HepG2 (cell line): ENCODE results near the gene SLIT1. TPM values are rescaled to one million over a fixed set of nuclear protein-coding genes. Genes with fewer than 3 reads are reported as not detected.

ENCODE experiments used
- AKAP8 ChIP-seq: sonication (generic); formaldehyde crosslinking; IDR thresholded peaks from 2 replicates; pipeline ENCODE4 v1.5.1; 2020; ENCODE audit warnings: mild to moderate bottlenecking, missing genetic modification reagents
- ARNT2 ChIP-seq: sonication (generic); formaldehyde crosslinking; IDR thresholded peaks from 2 replicates; pipeline ENCODE4 v1.8.0; 2022; ENCODE audit warnings: mild to moderate bottlenecking, low read depth, missing genetic modification reagents, moderate library complexity
- CHD2 ChIP-seq: IDR thresholded peaks from 2 replicates; pipeline ENCODE4 v1.6.1; 2011; ENCODE audit warnings: low read depth, low read length, improper control_type of control experiment
- ESRRA ChIP-seq: sonication (generic); formaldehyde crosslinking; IDR thresholded peaks from 2 replicates; pipeline ENCODE4 v1.5.1; 2020; ENCODE audit warnings: mild to moderate bottlenecking, low read depth, missing genetic modification reagents
- FOXK2 ChIP-seq: fragments of 450-650 bp; IDR thresholded peaks from 2 replicates; pipeline ENCODE4 v1.6.1; 2016
- GABPA ChIP-seq, 2 experiments: IDR thresholded peaks; 2 replicates each; pipeline ENCODE4 v1.6.1; 2011 to 2016; ENCODE audit warnings: low read depth in 2 of 2, low read length in 1 of 2, missing biosample characterization in 1 of 2, missing genetic modification characterization in 1 of 2
- HIVEP1 ChIP-seq: sonication (generic); formaldehyde crosslinking; IDR thresholded peaks from 2 replicates; pipeline ENCODE4 v1.4.0; 2020; ENCODE audit warnings: mild to moderate bottlenecking, missing genetic modification reagents
- HNRNPLL ChIP-seq: fragments of 200-400 bp; formaldehyde crosslinking; IDR thresholded peaks from 2 replicates; pipeline ENCODE4 v1.6.1; 2017; ENCODE audit warnings: mild to moderate bottlenecking, low read depth, low read length; ENCODE audit not compliant: poor library complexity, severe bottlenecking
- KDM5B ChIP-seq: sonication (generic); formaldehyde crosslinking; IDR thresholded peaks from 2 replicates; pipeline ENCODE4 v1.4.0; 2020; ENCODE audit warnings: missing genetic modification reagents, mild to moderate bottlenecking, borderline replicate concordance
- KLF9 ChIP-seq: IDR thresholded peaks from 2 replicates; pipeline ENCODE4 v1.6.1; 2016; ENCODE audit warnings: low read depth
- NFKB2 ChIP-seq: sonication (generic); formaldehyde crosslinking; IDR thresholded peaks from 2 replicates; pipeline ENCODE4 v1.4.0; 2020; ENCODE audit warnings: missing genetic modification reagents, borderline replicate concordance
- POLR2AphosphoS5 ChIP-seq: IDR thresholded peaks from 2 replicates; pipeline ENCODE4 v1.6.1; 2012; ENCODE audit warnings: low read depth, low read length
- SALL2 ChIP-seq: sonication (generic); formaldehyde crosslinking; IDR thresholded peaks from 2 replicates; pipeline ENCODE4 v1.8.1; 2023; ENCODE audit warnings: mild to moderate bottlenecking, missing genetic modification reagents, inconsistent platforms
- SIN3A ChIP-seq: IDR thresholded peaks from 2 replicates; pipeline ENCODE4 v1.6.1; 2011; ENCODE audit warnings: low read depth, mild to moderate bottlenecking, control low read depth, low read length, borderline replicate concordance
- SIN3B ChIP-seq: fragments of 150-350 bp; IDR thresholded peaks from 2 replicates; pipeline ENCODE4 v1.6.1; 2014; ENCODE audit warnings: low read length
- SP2 ChIP-seq: sonication (generic); formaldehyde crosslinking; IDR thresholded peaks from 2 replicates; pipeline ENCODE4 v1.5.1; 2020; ENCODE audit warnings: mild to moderate bottlenecking, missing genetic modification reagents
- TEAD2 ChIP-seq: sonication (generic); formaldehyde crosslinking; IDR thresholded peaks from 2 replicates; pipeline ENCODE4 v1.9.0; 2021; ENCODE audit warnings: missing genetic modification reagents
- TOE1 ChIP-seq: sonication (generic); formaldehyde crosslinking; IDR thresholded peaks from 2 replicates; pipeline ENCODE4 v1.4.0; 2020; ENCODE audit warnings: mild to moderate bottlenecking, missing genetic modification reagents
- U2AF1 ChIP-seq: fragments of 200-400 bp; formaldehyde crosslinking; optimal IDR thresholded peaks from 2 replicates; pipeline ENCODE3; 2017; ENCODE audit warnings: mild to moderate bottlenecking, low read depth, low read length
- XRCC5 ChIP-seq: fragments of 200-400 bp; formaldehyde crosslinking; optimal IDR thresholded peaks from 2 replicates; pipeline ENCODE3; 2017; ENCODE audit warnings: mild to moderate bottlenecking, low read length
- ZBTB1 ChIP-seq: sonication (generic); formaldehyde crosslinking; IDR thresholded peaks from 2 replicates; pipeline ENCODE4 v1.4.0; 2020; ENCODE audit warnings: missing genetic modification reagents, borderline replicate concordance
- ZBTB42 ChIP-seq: sonication (generic); formaldehyde crosslinking; IDR thresholded peaks from 2 replicates; pipeline ENCODE4 v1.5.0; 2020; ENCODE audit warnings: mild to moderate bottlenecking, missing genetic modification reagents
- ZFX ChIP-seq: sonication (generic); formaldehyde crosslinking; IDR thresholded peaks from 2 replicates; pipeline ENCODE4 v1.4.0; 2020; ENCODE audit warnings: mild to moderate bottlenecking, low read depth, missing genetic modification reagents, moderate library complexity
- ZIK1 ChIP-seq: sonication (generic); formaldehyde crosslinking; IDR thresholded peaks from 2 replicates; pipeline ENCODE4 v1.5.0; 2020; ENCODE audit warnings: mild to moderate bottlenecking, low read depth, missing genetic modification reagents, borderline replicate concordance
- ZMYM4 ChIP-seq: sonication (generic); formaldehyde crosslinking; IDR thresholded peaks from 2 replicates; pipeline ENCODE4 v1.8.1; 2023; ENCODE audit warnings: mild to moderate bottlenecking, missing genetic modification reagents
- ZNF160 ChIP-seq: sonication (generic); formaldehyde crosslinking; IDR thresholded peaks from 2 replicates; pipeline ENCODE4 v1.8.0; 2022; ENCODE audit warnings: mild to moderate bottlenecking, inconsistent platforms, missing genetic modification reagents
- ZNF3 ChIP-seq: IDR thresholded peaks from 2 replicates; pipeline ENCODE4 v1.7.0; 2017; ENCODE audit warnings: inconsistent platforms
- ZNF337 ChIP-seq: sonication (generic); formaldehyde crosslinking; IDR thresholded peaks from 2 replicates; pipeline ENCODE4 v1.5.1; 2020; ENCODE audit warnings: missing genetic modification reagents, low read depth, mild to moderate bottlenecking, borderline replicate concordance
- ZNF382 ChIP-seq: sonication (generic); formaldehyde crosslinking; IDR thresholded peaks from 2 replicates; pipeline ENCODE4 v1.5.0; 2020; ENCODE audit warnings: missing genetic modification reagents, mild to moderate bottlenecking, borderline replicate concordance
- ZNF652 ChIP-seq: IDR thresholded peaks from 2 replicates; pipeline ENCODE4 v1.6.1; 2016; ENCODE audit warnings: low read depth, borderline replicate concordance
- ZNF7 ChIP-seq: IDR thresholded peaks from 2 replicates; pipeline ENCODE4 v1.6.1; 2016; ENCODE audit warnings: missing biosample characterization, missing genetic modification reagents
- ZNF761 ChIP-seq: sonication (generic); formaldehyde crosslinking; conservative IDR thresholded peaks from 2 replicates; pipeline ENCODE4 v1.4.0; 2020; ENCODE audit warnings: mild to moderate bottlenecking, missing genetic modification reagents
- ZNF766 ChIP-seq: sonication (generic); formaldehyde crosslinking; IDR thresholded peaks from 2 replicates; pipeline ENCODE4 v1.5.0; 2020; ENCODE audit warnings: missing genetic modification reagents, borderline replicate concordance
- ZSCAN29 ChIP-seq: sonication (generic); formaldehyde crosslinking; conservative IDR thresholded peaks from 2 replicates; pipeline ENCODE4 v1.4.0; 2020; ENCODE audit warnings: mild to moderate bottlenecking, missing genetic modification reagents
- polyA plus RNA-seq, 8 experiments: library from polyadenylated mRNA; depleted of rRNA in 3 of 8; stranded (reverse) in 7 of 8; unstranded in 1 of 8; fragments of >200 nt; fragmentation: Illumina TruSeq in 4 of 8; extraction: Trizol in 4 of 8; gene quantifications; 2 replicates each; pipeline versions ENCODE4 v1.2.1 to v1.2.3, GENCODE V29; 2011 to 2016; ENCODE audit warnings: low read depth in 4 of 8, missing spikeins in 1 of 8, mixed read lengths in 1 of 8; ENCODE audit not compliant: insufficient read depth in 1 of 8
- total RNA-seq, 5 experiments: library from RNA; depleted of rRNA; stranded (reverse); fragments of >200 nt; fragmentation: Illumina TruSeq; extraction: Trizol; gene quantifications; 2 replicates each; pipeline ENCODE4 v1.2.3, GENCODE V29; 2016; ENCODE audit warnings: low read depth in 1 of 5
- TF ChIP-seq, protein P1 (sequence below): IDR thresholded peaks from 2 replicates; pipeline ENCODE4 v1.6.1; 2012; ENCODE audit warnings: inconsistent platforms
- TF ChIP-seq, protein P2 (sequence below): sonication (generic); formaldehyde crosslinking; IDR thresholded peaks from 2 replicates; pipeline ENCODE4 v1.8.1; 2023; ENCODE audit warnings: missing genetic modification reagents, mild to moderate bottlenecking, borderline replicate concordance

SLIT1 gene
- total and polyA plus RNA-seq, 2 of the 13 experiments (the other 11 are each of a cell fraction or from before 2014, with no cell fraction given) = 0.09 to 0.33 TPM

DNA sequence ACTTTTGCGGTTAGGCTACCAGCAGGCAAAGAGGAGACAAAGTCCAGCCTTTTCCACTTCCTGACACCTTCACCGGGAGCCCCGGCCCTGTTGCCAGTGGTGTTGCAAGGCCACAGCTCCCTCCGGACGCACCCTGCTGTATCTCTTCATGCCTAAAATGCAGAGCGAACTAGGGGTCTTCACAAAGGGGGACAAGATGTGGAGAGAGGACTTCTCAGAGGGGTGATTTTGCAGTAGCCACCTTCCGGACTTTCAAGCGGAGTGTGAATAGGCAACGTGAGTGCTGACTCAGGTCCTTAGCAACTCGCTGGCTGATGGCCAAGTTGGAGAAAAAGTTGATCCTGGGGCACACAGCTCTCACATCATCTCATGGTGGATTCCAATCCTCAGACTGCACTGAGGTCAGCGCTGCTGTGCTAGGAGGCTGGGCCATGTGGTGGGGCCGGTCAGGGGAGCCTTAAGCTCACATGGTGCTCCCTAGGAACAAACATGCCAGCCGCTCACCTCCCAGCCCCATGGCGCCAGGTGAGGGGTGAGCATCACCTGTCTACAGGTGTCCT is 187.3 kb downstream of the SLIT1 start (continued):
- TF ChIP-seq SP2 (CRISPR knock-in tag) = no peak
- TF ChIP-seq SIN3A = no peak
- TF ChIP-seq ZNF160 = 0 out of 2 replicates have a peak, but pooled peaks have one; percentile 41
- TF ChIP-seq HNRNPLL = no peak
- TF ChIP-seq HIVEP1 = no peak
- no peak for TF ChIP-seq ZNF766 (CRISPR knock-in tag)
- TF ChIP-seq ZMYM4 (CRISPR knock-in tag) = 0 out of 2 replicates have a peak, but pooled peaks have one; percentile 49
- TF ChIP-seq NFKB2 (CRISPR knock-in tag) = no peak
- 0 out of 2 replicates have a peak, but pooled peaks have one; percentile 55 for TF ChIP-seq ZNF761 (CRISPR knock-in tag)
- no peak for TF ChIP-seq SALL2
- no peak for TF ChIP-seq GABPA (IDR thresholded peaks at IDR 0.05; ENCODE audit: low read depth, low read length)
- peak; percentile 38; the same call in 1 of the 2 replicates for TF ChIP-seq GABPA (CRISPR knock-in tag; IDR thresholded peaks at IDR 0.05; ENCODE audit: low read depth)
- TF ChIP-seq ZNF382 = no peak
- no peak for TF ChIP-seq POLR2AphosphoS5
- TF ChIP-seq ZBTB1 (CRISPR knock-in tag) = no peak
- TF ChIP-seq ZSCAN29 = 0 out of 2 replicates have a peak, but pooled peaks have one; percentile 38
- no peak for TF ChIP-seq KLF9 (CRISPR knock-in tag)
- 0 out of 2 replicates have a peak, but pooled peaks have one; percentile 51 for TF ChIP-seq ESRRA (CRISPR knock-in tag)
- no peak for TF ChIP-seq ZIK1
- TF ChIP-seq FOXK2 = no peak
- no peak for TF ChIP-seq U2AF1
- no peak for TF ChIP-seq ARNT2 (CRISPR knock-in tag)
- TF ChIP-seq AKAP8 = no peak
- no peak for TF ChIP-seq ZNF3 (CRISPR knock-in tag)
- peak; percentile 64 for TF ChIP-seq ZFX (CRISPR knock-in tag)
- no peak for TF ChIP-seq TOE1 (CRISPR knock-in tag)
- TF ChIP-seq KDM5B (CRISPR knock-in tag) = no peak
- TF ChIP-seq ZNF652 (CRISPR knock-in tag) = no peak
- TF ChIP-seq TEAD2 (CRISPR knock-in tag) = no peak
- no peak for TF ChIP-seq XRCC5
- no peak for TF ChIP-seq CHD2
- TF ChIP-seq SIN3B = no peak
- TF ChIP-seq, protein P1, sequence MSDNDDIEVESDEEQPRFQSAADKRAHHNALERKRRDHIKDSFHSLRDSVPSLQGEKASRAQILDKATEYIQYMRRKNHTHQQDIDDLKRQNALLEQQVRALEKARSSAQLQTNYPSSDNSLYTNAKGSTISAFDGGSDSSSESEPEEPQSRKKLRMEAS = peak; percentile 68
- TF ChIP-seq ZNF7 (CRISPR knock-in tag) = no peak
- TF ChIP-seq ZNF337 (CRISPR knock-in tag) = no peak
- no peak for TF ChIP-seq ZBTB42 (CRISPR knock-in tag)
- TF ChIP-seq, protein P2, sequence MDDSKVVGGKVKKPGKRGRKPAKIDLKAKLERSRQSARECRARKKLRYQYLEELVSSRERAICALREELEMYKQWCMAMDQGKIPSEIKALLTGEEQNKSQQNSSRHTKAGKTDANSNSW (CRISPR knock-in tag) = no peak
